GM19193 (cell line): ENCODE results near the gene ANKRD44.

ENCODE experiments used
- POLR2A ChIP-seq: IDR thresholded peaks from 4 replicates; pipeline ENCODE4 v1.6.1; 2011; ENCODE audit not compliant: insufficient read depth, insufficient read length; ENCODE audit errors: extremely low read depth

The ANKRD44 gene

DNA sequence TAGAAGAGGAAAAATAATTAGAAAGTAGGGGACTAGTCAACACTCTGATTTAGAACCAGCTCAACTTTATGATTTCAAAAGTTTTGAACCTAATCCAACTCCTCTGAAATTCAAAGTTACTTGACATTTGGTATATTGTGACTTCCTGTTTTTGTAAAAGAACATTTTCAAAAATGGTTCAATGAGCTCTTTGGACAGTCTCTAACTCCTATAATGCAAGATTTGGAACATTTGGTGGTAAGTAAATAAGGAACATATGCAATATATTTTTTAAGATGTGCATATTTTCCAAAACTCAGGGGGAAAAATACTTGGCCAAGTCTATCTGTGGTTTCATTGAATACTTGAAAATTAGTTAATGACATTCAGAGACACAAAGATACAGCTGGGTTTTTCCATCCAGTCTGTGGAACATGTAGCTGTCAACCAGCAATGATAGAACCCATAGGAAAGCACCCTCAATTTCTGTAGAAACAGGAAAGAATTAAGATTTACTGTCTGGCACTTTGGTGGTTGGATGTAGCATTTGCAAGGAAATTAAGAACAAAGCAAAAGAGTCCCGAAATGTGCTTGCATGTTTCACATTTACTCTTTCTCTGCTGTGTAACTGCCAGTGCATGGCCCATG is 17.0 kb upstream of the ANKRD44 start:
- TF ChIP-seq POLR2A: no peak

DNA sequence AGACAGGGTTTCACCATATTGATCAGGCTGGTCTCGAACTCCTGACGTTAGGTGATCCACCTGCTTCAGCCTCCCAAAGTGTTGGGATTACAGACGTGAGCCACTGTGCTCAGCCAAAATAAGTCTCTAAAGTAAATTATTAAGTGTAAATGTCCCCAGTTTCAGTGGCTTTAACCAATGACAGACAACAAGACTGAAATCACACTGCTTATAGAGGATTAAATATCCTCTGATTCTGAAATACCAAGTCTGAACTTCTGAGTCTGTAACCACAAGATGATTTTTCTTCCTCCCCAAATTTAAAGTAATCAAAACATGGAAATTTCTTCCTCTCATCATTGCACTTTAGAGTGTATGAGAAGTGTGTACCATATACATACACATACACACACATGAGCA is 16.5 kb upstream of the ANKRD44 start:
- TF ChIP-seq POLR2A: no peak

DNA sequence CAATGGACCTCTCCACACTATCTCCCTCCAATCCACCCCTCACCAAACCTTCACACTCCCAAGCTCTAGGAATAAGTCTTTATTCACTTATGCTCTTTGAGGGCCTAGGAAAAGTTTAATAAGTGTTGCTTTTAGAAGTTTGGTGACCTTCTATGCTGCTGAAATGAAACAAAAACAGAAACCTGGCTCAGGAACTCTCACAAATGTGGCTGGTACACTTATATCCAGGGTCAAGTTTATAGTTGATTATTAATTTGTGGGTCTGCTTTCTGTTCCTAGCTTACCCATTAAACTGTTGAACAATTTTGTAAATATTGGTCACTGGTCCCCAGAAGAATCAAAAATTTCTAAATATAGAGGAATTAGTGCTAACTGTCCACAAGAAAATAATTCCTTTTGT is 14.2 kb upstream of the ANKRD44 start:
- TF ChIP-seq POLR2A: no peak

DNA sequence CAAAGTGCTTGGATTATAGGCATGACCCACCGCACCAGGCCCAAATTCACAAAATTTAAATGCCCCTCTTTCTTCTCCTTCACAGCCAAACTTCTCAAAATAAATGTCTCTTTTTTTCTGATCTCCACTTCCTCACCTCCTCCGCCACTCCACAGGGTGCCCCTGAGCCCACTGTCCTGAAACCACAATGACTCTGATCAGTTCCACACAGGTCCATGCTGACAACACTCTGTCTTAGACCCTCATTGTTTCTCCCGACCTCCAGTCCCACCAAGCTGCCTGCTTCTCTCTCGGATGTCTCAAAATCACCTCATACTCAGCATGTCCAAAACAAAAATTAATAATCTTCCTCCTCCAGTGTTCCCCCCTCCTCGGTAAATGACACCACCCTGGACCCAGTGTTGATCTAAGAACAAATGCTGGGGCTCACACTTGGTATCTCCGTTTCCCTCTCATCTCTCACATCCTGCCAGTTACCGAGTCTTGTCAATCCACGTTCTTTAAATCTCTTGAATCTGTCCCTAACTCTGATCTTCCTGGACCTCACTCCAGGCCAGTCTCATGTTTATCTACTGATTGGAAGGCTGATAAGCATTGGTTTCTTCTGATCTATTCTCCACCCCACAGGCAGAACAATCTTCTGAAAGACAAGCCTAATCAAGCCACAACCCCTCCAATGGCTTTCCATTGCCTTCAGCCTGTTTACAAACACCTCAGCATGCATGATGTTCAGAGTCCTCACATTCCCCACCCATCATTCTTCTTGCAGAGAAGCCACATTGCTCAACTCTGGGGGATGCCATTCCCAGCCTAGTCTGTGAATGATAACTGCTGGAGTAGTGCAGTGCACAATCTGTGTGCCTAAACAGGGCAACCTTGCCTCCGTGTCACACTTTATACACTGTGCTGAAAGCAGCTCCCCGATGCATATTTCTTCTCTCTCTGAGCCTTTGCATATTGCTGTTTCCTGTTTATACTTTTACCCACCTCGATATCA is 12.4 kb upstream of the ANKRD44 start:
- TF ChIP-seq POLR2A: peak; percentile 26

DNA sequence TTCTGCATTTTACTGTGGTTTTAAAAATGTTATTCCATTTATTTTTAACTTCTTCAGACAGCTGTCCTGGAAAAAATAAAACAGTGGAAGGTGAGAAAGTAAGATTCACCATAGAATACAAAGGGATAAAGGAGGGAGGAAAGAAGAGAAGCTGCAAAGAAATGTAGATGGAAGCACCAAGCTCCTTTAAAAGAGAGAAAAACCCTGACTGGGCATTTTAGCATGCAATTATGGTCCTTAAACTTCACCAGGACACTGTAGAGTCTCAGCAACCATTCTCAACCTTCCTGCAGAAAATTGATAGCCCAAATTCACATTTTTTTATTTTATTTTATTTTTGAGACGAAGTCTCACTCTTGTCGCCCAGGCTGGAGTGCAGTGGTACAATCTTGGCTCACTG is 11.6 kb upstream of the ANKRD44 start:
- TF ChIP-seq POLR2A: no peak

DNA sequence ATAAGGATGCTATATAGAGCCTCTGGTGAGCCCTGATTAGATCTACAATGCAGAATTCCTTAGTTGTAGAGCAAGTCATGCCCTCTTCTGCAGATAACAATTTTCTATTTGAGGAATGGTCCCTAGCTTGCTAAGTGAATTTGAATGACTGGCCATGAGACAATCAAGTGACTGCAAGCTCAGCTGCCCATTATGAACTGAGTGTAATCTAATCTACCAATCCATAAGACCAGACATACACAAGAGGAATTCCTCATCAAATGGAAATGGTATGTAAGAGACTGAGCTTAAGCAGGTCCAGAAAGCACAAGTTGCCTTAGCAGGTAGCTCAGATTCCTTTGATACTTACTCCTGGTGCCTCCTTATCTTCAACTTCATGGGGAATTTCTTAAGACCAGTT is 4.8 kb upstream of the ANKRD44 start:
- TF ChIP-seq POLR2A: no peak

DNA sequence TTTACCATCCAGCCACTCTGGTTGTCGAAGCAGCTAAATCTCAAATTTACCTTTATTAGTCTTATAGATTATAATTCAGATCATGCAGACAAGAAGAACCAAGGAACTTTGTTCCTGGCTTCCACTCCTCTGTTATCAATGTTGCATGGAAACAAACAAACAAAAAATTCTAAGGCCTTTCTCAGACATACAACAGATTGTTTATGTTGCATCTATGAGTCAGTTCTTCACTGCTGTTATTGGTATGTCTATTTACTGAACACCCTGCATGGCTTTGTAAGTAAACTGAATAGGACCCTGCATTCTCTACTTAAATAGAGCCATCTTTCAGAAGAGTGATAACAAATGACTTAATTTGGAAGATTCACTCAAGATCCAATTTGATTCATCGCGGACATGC is 1.6 kb upstream of the ANKRD44 start:
- TF ChIP-seq POLR2A: no peak

DNA sequence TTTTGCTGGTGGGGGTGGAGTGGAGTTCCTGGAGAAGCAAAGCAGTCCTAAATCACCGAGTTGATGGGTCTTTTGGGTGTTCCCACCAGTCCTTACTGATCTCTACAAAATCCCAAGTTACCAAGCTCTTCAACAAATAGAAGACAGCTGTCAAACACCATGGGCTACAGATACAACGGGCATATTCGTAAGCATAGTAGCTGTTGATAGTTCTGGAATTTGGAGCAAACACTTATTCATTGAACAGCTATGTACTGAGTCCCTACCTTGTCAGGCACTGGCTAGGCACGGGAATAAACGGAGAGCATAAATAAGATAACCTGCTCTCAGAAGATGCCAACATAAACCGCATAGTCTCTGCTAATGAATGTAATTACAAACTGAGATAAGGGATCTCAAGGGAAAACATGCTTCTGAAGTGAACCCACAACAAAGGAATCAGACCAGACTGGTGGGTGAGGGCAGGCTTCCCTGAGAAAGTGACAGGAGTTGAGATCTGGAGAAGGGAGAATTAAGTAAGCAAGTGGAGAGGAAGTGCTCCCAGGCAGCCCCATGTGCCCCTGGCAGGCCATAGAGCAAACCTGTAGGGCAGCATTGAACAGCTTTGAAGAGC is 947 bp upstream of the ANKRD44 start:
- no peak for TF ChIP-seq POLR2A

DNA sequence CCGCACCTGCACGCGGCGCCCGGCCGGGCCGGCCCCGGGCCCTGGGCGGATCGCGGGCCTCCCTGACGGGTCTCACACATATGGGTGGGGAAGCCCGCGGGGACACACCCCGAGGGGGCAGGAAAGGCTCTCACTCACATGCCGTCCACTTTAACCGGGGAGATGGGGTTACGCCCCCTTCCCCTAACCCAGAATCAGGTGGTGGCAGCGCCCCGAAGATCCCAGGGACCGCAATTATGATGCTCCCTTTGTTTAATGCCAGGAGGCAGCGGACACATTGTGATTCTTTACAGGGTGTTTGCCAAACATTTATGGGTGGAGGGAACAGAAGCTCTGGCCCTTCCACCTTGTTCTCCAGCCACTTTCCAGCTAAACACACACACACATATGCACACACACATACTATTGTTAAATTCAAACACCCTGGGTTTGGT is 424 bp upstream of the ANKRD44 start:
- TF ChIP-seq POLR2A: peak; percentile 5

DNA sequence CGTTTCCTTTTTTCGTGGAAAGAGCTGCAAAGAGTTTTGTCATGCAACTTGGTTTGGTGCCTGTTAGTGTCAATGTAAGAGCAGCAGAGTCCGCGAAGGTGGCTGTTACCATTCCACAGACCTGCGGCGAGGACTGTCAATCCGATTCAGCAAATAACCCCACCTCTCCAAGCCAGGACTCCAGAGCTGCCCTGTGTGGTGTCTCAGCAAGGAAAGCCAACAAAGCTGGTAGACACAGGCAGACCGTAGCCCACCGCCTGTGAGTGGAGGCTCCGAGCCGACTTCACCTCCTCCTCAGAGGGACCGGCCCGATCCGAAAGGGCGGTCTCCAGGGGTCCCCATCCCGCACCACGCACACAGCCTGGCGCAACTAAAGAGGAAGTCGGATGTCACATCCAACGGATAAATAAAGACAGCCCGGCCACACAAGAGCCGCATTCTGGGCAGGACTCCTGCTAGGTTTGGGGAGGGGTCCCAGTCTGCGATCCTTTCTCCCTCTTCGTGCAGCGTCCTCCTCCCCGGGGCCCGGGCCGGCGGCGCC is 819 bp downstream of the ANKRD44 start:
- peak; percentile 44 for TF ChIP-seq POLR2A

DNA sequence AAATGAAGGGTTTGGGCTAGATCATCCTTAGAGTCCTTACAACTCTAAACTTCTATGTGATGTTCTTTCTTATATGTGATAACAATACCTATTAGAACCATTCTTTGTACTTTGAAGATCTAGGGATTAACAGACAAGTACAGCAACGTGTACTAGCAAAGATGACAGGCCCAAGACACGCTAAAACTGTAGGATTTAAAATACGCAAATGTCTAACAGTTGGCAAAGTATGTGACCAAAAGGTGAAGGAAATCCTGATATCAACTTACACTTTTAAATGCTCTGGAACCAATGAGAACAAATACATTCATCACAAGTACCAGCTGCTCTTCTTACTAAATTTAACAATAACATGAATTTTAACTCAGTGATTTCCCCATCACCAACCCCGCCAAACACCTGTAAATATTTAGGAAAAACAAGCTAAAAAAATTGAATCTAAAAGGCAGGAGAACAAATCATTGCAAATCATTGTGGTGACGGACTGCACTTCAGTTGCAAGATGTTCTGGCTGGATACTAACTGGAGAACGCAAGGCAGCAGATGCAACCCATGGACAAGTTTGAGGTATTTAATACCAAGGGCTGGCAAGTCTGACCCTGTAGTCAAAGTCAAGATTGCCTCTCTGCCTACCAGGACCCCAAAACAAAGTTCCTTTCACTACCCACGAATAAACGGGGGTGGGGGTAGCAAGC is 1.4 kb downstream of the ANKRD44 start:
- TF ChIP-seq POLR2A: no peak

DNA sequence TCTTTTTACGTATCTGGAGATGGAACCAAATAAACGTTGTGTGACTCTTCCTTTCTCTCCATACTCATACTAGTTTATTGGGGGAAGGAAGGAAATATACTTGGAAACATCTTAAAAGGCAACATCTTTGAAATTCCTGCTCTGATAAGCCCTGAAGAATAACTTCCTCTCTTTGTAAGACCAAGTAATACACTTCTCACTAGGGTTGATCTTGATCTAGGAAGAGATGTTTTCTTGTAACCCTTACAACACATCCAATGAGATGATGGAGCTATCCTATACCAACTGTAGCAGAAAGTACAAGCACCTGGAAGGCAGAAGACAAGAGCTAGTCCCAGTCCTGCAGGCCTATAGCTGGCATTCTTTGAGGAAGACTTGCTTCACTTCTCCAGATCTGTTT is 2.0 kb downstream of the ANKRD44 start:
- TF ChIP-seq POLR2A: no peak

DNA sequence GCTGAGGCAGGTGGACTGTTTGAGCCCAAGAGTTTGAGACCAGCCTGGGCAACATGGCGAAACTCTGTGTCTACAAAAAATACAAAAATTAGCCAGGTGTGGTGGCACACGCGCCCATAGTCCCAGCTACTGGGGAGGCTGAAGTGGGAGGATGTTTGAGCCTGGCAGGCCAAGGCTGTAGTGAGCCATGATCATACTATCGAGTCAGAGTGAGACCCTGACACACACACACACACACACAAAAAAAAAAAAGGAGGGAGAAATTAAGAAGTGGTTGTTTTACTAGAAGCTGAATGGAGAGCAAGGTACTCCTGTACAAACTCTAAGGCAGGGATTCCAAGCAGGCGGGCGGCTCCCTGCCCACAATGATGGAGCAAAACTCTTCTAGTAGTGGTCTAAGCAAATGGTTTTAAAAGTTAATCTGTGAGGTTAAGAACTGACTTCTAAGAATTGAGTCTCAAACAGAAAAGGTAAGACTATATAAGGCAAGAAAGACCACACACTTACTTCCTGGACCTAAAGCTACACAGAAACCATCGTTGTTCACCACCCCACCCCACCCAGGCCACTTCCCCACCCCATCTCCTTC is 2.6 kb downstream of the ANKRD44 start:
- TF ChIP-seq POLR2A: peak; percentile 42

DNA sequence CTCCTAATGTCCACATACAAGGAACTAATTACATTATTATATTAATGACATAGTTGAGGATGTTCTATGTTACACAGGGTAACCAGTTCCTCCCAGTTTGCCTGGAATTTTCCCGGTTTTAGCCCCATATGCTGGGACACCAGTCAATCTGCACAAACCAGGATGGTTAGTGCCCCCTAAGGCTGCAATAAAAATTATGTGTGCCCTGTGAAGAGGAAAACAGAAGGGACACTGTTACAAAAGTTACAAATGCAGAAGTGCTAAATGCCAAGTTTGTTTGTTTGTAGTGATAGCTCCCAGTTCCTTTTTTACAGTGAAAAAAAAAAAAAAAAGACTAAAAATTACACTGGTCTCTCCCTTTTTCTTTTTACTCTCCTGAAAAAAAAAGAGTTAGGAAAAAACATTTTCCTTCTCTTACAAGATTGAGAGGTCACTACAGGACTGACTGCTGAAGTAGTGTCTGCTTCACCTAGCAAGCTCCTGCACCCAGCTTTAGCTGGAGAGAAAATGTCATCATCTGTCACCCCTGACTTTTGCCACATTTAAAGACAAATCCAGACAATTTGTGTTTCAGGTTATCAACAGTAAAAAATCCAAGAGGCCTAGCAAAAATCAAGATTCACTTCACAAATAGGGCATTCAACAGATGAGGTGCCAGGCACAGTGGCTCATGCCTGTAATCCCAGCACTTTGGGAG is 3.2 kb downstream of the ANKRD44 start:
- TF ChIP-seq POLR2A: no peak
